Daoy (cell line): Measurements from ENCODE around the gene UNC13C. TPM values are rescaled to one million over a fixed set of nuclear protein-coding genes. Genes with fewer than 3 reads are reported as not detected.
"Not testable (repeated sequence)": the region's sequence is repeated elsewhere in the genome, so short reads cannot be mapped to it uniquely, and the experiment has no call there.

Source experiments
- DNase-seq: peaks from one replicate; pipeline ENCODE4 v3.0.0-alpha.2; 2015; ENCODE audit warnings: low read depth
- total RNA-seq: library from RNA; depleted of rRNA; stranded (reverse); fragments of >200 nt; shearing (Covaris generic); gene quantifications from 2 replicates; pipeline ENCODE4 v1.2.3, GENCODE V29; 2014

UNC13C gene
- total RNA-seq, 1 experiment from 2014 or later, result 0.11 TPM

DNA sequence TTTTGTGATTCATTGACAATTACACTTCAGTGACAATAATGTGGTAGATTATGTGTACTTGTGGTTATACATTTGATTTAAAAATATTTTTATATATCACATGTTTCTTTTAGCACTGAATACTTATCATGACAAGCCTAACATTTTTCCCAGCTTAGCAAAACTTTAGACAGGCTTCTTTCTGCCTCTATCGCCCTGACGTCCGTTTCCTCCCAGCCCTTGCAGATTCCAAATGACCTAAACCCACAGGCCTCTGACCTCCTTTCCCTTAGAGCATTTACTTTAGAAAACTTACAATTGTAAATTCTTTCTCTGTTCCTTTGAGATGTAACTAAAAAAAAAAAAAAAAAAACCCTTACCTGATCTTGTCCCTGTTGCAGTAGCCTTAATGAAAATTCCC is 326.1 kb downstream of the UNC13C start:
- DNase-seq, result no peak

DNA sequence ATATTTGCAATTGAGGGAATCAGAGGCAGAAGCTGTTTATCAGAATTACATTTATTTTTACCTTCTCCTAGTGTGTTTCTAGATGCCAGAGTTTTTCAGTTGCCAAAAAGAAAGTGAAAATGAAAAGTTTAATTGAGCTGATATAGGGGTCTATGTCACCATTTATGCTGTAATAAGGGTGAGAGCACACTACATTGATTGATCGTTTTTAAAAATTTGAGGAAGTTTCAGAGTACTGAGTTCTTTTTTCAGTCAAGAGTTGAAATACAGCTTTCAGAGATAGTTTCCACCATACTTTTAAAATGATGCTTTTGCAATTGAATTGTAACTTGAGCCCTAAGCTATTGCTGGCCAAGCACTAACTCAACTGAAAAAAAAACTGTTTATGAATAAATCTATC is 326.9 kb downstream of the UNC13C start:
- no peak for DNase-seq

DNA sequence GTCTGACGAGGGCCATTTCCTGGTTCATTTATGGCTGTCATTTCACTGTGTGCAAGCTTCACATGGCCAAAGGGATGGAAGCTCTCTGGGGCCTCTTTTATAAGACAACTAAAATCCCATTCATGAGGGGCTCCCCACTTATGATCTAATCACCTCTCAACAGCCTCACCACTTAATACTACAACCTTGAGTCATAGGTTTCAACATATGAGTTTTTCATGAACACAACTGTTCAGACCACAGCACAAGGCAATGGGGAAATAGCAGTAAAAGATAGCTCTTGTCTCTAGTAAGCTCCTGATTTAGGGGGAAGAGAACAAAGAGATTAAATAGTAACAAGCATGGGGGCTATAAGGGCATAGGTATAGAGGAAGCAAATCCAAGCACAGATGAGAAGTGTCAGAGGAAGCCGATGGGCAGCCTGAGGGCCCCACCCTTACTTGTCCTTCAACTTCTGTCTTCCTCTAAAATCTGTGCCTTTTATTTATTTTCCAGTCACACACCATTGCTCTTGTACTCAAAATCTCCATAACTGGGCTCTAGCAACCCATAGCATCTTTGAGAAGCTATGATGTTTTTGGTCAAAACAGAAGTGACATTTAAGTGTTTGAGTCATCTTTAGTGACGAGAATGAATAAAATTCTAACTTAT is 329.1 kb downstream of the UNC13C start:
- DNase-seq, result no peak

DNA sequence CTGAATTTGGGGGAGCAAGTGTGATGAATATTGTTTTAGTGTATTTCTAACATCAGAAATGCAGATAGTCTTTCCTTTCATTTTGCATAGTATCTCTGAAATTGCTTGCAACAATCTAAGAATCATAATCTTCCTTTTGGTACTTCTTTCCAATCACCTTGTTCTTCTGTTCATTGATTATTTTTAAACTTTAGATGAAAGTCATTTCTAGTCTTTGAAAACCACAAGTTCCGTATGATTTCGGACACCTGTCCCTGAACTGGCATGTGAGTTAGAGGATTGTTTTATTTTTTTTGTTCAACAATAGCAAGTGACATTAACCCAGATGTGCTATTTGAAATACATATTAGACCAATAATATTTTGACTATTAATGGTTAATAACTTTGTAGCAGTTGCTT is 329.7 kb downstream of the UNC13C start:
- no peak for DNase-seq

- no peak for DNase-seq
Measured at GRCh38 chr15:54312528-54312927, 334.3 kb downstream of the UNC13C start.

- DNase-seq, result no peak
Measured at GRCh38 chr15:54321426-54321825, 343.2 kb downstream of the UNC13C start.

DNA sequence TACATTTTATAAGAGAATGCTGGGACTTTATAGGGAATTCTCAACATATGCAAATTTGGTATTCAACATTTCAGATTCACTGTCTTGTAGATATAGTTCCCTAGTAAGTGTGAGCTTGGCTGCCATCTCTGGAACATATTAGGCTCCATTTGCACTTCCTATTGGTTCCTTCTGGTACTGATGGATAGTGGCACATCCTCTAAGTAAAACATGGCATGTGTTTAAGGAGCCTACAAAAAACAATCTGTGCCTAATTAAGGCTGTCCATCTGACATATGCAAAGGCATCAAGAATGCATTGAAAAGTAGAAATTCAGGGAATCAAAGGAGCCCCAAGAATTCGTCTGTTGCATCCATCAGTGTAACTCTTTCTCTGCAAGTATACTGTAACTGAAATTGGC is 344.1 kb downstream of the UNC13C start:
- DNase-seq, result no peak

GRCh38 chr15:54345301-54345700 is 367.1 kb downstream of the UNC13C start:
- DNase-seq, result no peak

- no peak for DNase-seq
Measured at GRCh38 chr15:54345827-54346226, 367.6 kb downstream of the UNC13C start.

GRCh38 chr15:54347082-54347827 is 369.0 kb downstream of the UNC13C start:
- DNase-seq, result no peak

GRCh38 chr15:54353726-54354125 is 375.5 kb downstream of the UNC13C start:
- DNase-seq, result no peak

- DNase-seq, result no peak
Measured at GRCh38 chr15:54354341-54354740, 376.1 kb downstream of the UNC13C start.

GRCh38 chr15:54364961-54365360 is 386.7 kb downstream of the UNC13C start:
- no peak for DNase-seq

DNA sequence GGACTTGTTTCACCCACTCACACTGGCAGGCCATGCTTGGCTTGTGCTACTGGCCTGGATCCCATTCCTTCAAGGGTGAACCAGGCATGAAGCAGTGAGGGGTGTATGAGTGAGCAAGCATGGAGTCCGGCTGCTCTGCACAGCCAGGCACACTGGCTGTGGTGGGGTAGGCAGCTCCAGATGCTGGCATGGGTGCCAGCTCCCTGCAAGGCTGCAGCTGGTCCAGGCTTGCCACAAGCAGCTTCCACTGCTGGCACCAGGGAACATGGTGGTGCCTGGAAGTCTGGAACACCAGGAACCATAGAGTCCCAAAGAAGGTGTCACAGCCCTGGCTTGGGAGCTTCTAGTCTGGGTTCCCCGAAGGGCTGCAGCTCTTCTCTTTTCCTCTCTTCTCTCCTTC is 395.1 kb downstream of the UNC13C start:
- no peak for DNase-seq

DNA sequence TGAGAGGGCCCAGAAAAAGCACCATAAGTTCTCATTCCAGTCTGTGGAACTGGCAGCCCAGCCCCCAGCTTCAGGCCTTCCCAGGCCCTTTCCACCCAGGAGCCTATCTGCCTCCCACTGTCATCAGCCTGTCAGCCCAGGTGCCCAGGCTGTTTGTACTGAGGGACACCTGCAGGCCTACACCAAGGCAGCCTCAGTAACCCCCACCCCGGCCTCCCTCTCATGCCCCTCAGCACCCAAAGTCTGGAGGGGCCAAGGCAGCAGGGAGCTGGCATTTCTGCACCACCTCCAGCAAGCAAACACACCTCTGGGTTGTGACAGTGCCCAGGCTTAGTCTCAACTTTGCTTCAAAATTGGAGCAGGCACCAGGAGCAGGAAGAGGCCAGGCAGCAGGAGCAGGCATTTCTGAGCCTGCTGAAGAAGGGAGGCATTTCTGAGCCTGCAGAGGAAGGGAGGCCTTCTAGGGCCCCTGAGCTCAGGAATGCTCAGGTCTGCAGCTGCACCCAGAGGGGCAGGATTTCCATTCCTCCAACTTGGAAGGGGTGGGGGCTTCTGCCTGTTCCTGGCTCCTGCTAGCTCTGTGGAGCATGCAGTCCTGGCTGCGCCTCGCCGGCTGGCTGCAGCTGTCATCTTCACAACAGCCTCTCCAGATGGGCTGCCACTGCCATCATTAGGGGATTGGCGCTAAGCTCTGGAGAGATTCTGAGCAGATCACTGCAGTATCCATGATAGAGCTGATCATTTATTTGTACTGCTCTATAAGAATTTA is 396.1 kb downstream of the UNC13C start:
- no peak for DNase-seq

- DNase-seq, result no peak
Measured at GRCh38 chr15:54387799-54388198, 409.6 kb downstream of the UNC13C start.

- DNase-seq, result no peak
Measured at GRCh38 chr15:54388746-54389145, 410.5 kb downstream of the UNC13C start.

DNA sequence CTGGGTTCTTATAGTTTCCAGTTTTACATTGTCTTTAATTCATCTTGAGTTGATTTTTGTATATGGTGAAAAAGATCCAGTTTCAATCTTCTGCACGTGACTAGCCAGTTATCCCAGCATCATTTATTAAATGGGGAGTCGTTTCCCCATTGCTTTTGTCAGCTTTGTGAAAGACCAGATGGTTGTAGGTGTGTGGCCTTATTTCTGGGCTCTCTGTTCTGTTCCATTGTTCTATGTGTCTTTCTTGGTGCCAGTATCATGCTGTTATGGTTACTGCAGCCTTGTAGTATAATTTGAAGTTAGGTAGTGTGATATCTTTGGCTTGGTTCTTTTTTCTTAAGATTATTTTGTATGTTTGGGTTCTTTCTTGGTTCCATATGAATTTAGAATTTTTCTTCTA is 432.2 kb downstream of the UNC13C start:
- DNase-seq, result no peak

DNA sequence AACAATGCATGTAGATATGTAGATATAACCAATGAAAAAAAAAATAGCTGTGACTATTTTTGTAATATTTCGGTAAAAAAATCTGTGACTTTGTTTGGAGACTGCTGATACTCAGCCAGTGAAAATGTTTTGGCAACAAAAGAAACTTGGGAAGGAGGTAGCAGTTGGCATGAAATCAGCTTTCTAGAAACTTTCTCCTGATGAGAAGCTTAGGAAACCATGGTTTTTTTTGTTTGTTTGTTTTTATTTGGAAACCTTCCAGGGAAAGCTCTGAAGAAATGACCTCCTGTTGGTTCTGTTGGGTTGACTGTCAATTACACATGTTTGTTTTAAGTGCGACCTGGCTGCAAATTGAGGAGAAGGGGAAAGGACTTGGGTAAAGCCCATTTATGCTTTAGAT is 445.9 kb downstream of the UNC13C start:
- no peak for DNase-seq

- no peak for DNase-seq
Measured at GRCh38 chr15:54428596-54428995, 450.4 kb downstream of the UNC13C start.

GRCh38 chr15:54450288-54450687 is 472.0 kb downstream of the UNC13C start:
- not testable (repeated sequence) for DNase-seq

- no peak for DNase-seq
Measured at GRCh38 chr15:54456413-54456812, 478.2 kb downstream of the UNC13C start.

DNA sequence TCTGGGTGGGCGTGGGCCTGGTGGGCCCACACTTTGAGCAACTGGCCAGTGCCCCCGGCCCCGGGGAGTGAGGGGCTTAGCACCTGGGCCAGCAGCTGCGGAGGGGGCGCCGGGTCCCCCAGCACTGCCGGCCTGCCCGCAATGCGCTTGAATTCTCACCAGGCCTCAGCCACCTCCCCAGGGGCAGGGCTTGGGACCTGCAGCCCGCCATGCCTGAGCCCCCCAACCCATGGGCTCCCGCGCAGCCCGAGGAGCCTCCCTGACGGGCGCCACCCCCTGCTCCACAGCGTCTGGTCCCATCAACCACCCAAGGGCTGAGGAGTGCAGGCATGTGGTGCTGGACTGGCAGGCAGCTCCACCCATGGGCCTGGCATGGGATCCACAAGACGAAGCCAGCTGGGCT is 484.3 kb downstream of the UNC13C start:
- no peak for DNase-seq
